Measurements from ENCODE around the gene ADH1B.

DNA sequence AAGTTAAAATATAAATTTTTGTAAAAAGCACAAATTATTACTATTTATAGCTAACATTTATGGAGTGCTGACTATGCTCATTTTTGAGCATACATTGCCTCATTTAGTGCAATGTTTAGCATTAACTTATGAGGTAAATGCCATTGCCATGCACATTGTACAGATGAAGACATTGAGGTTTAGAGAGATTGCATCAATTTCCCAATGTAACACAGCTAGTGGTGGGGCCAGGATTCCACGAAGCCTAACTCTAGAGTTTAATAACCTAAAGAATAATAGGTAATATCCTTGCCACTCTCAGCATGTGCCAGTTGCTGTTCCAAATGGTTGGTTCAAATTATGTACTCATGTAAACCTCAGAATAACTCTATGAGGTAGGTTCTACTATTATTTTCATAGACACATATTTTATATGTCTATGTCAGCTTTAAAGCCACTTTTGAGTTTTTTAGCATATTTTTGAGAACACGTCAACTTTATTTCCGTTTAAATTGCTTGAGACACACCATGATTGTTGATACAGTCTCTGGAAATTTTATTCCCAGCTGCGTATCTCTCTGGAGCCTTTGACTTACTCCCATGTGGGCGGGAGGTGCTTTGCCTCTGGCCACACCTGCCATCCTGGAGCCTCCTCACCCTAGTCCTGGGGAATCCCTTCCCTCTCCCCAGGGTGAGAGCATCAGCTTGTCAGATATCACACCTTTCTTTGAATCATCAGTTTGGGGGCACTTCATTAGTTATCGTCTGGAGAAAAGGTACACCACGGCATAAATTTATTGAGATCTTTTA is 19.6 kb downstream of the ADH1B start:
- TF ChIP-seq, protein P1, sequence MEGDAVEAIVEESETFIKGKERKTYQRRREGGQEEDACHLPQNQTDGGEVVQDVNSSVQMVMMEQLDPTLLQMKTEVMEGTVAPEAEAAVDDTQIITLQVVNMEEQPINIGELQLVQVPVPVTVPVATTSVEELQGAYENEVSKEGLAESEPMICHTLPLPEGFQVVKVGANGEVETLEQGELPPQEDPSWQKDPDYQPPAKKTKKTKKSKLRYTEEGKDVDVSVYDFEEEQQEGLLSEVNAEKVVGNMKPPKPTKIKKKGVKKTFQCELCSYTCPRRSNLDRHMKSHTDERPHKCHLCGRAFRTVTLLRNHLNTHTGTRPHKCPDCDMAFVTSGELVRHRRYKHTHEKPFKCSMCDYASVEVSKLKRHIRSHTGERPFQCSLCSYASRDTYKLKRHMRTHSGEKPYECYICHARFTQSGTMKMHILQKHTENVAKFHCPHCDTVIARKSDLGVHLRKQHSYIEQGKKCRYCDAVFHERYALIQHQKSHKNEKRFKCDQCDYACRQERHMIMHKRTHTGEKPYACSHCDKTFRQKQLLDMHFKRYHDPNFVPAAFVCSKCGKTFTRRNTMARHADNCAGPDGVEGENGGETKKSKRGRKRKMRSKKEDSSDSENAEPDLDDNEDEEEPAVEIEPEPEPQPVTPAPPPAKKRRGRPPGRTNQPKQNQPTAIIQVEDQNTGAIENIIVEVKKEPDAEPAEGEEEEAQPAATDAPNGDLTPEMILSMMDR (IDR thresholded peaks at IDR 0.05; ENCODE audit: borderline replicate concordance, extremely low read depth, low read length, poor library complexity, severe bottlenecking), result no peak
- TF ChIP-seq EZH2 (IDR thresholded peaks at IDR 0.05; ENCODE audit: borderline replicate concordance, low read depth, low read length, severe bottlenecking), result no peak
